Esophagus squamous epithelium (tissue), 5 donors: ENCODE measurements around the gene CYSTM1. TPM values are rescaled to one million over a fixed set of nuclear protein-coding genes. Genes with fewer than 3 reads are reported as not detected.

ENCODE experiments used
- DNase-seq: peaks from one replicate; lab custom pipeline; 2025; lab: John Stamatoyannopoulos, UW
- H3K27ac ChIP-seq, 4 donors: fragments of 200-600 bp; sonication (generic); one replicate each; pipeline ENCODE4 v1.5.1; 2016 to 2019; ENCODE audit warnings: mild to moderate bottlenecking in 1 of 4
- H3K27me3 ChIP-seq, 4 donors: fragments of 200-600 bp; sonication (generic); 1 replicate in 3 of 4; 2 replicates in 1 of 4; pipeline versions ENCODE4 v1.5.1 to v1.6.0; 2017 to 2021; ENCODE audit warnings: antibody characterized with exemption in 1 of 4
- H3K36me3 ChIP-seq, 3 donors: fragments of 200-600 bp; sonication (generic); one replicate each; pipeline ENCODE4 v1.5.1; 2016 to 2019
- H3K4me1 ChIP-seq, 3 donors: fragments of 200-600 bp; sonication (generic); one replicate each; pipeline ENCODE4 v1.5.1; 2017 to 2019
- H3K4me3 ChIP-seq, 4 donors: fragments of 200-600 bp; sonication (generic); 1 replicate in 3 of 4; 2 replicates in 1 of 4; pipeline ENCODE4 v1.5.1; 2016 to 2019; ENCODE audit warnings: mild to moderate bottlenecking in 2 of 4, moderate library complexity in 1 of 4
- H3K9me3 ChIP-seq, 3 donors: fragments of 200-600 bp; sonication (generic); one replicate each; pipeline ENCODE4 v1.5.1; 2016 to 2019
- CTCF ChIP-seq, 6 experiments: fragments of 450-650 bp in 4 of 6; fragments of 200-600 bp in 2 of 6; sonication (generic) in 2 of 6; IDR thresholded peaks; one replicate each; pipeline ENCODE4 v1.5.1; 2016 to 2019; ENCODE audit warnings: antibody characterized with exemption in 6 of 6, mild to moderate bottlenecking in 4 of 6, moderate library complexity in 4 of 6
- POLR2A ChIP-seq, 4 donors: fragments of 450-650 bp; IDR thresholded peaks; one replicate each; pipeline ENCODE4 v1.6.1; 2017; ENCODE audit warnings: antibody characterized with exemption in 4 of 4, mild to moderate bottlenecking in 4 of 4, moderate library complexity in 3 of 4
- WGBS, 2 donors: methylation state at CpG; one replicate each; pipeline ENCODE4 v1.1.5; 2018; 5-methylcytosine and 5-hydroxymethylcytosine counted together
- intact Hi-C: fragments of 100-400 bp; cut with DNase I; formaldehyde crosslinking; loops from one replicate; pipeline ENCODE4 v1.15.0; 2022
- total RNA-seq, 4 donors: library from RNA; depleted of rRNA; stranded (reverse); fragments of >200 nt; gene quantifications; one replicate each; pipeline ENCODE4 v1.1.0, GENCODE V29; 2016
- donor health status: DM: yes; HTN: yes; CAD: no.

The CYSTM1 gene
- total RNA-seq, 4 donors from 2014 or later: 2.6 to 22.5 (median 12.8) TPM

- DNase-seq: no peak
- Histone ChIP-seq H3K4me3 (no peak overlapping the region), H3K27ac (no peak overlapping the region), H3K4me1 (peaks cover 0 to 12% (median 0%) of the 10 kb centered on the region in 3 donors), H3K36me3 (no peaks in the 10 kb centered on the region), H3K27me3 (no peaks in the 10 kb centered on the region), H3K9me3 (no peaks in the 10 kb centered on the region)
- intact Hi-C loops: no loop called here
- TF ChIP-seq POLR2A (IDR thresholded peaks at IDR 0.05): no peak
- no peak for TF ChIP-seq CTCF (IDR thresholded peaks at IDR 0.05)
- 97 to 100% methylated on average over 2 of the region's 2 CpGs for WGBS, 2 donors
Observed at GRCh38 chr5:140168371-140168770, 6.6 kb upstream of the CYSTM1 start.

GRCh38 chr5:140169410-140169809, 5.6 kb upstream of the CYSTM1 start:
- TF ChIP-seq CTCF (IDR thresholded peaks at IDR 0.05): no peak
- TF ChIP-seq POLR2A (IDR thresholded peaks at IDR 0.05): no peak
- 78 to 100% methylated on average over 1 of the region's 1 CpG for WGBS, 2 donors
- intact Hi-C loops: no loop called here

GRCh38 chr5:140172483-140172882, 2.5 kb upstream of the CYSTM1 start:
- TF ChIP-seq POLR2A (IDR thresholded peaks at IDR 0.05) (no peak), CTCF (IDR thresholded peaks at IDR 0.05) (no peak)
- Histone ChIP-seq H3K9me3 (no peaks in the 10 kb centered on the region), H3K27ac (no peak overlapping the region), H3K36me3 (no peaks in the 10 kb centered on the region), H3K27me3 (no peaks in the 10 kb centered on the region), H3K4me1 (peaks cover 0 to 24% (median 10%) of the 10 kb centered on the region in 3 donors), H3K4me3 (no peak overlapping the region)
- WGBS, 2 donors: 73 to 75% methylated on average over 2 of the region's 2 CpGs
- DNase-seq: no peak
- intact Hi-C loops: no loop called here

More at GRCh38 chr5:140169410-140169809, 5.6 kb upstream of the CYSTM1 start:
- no peaks in the 10 kb centered on the region for H3K9me3 ChIP-seq
- H3K27ac ChIP-seq: no peak overlapping the region
- no peak overlapping the region for H3K4me3 ChIP-seq
- no peaks in the 10 kb centered on the region for H3K27me3 ChIP-seq
- no peaks in the 10 kb centered on the region for H3K36me3 ChIP-seq
- H3K4me1 ChIP-seq: peaks cover 0 to 14% (median under 1%) of the 10 kb centered on the region in 3 donors
- DNase-seq: no peak

- 86 to 89% methylated on average over 2 of the region's 2 CpGs for WGBS, 2 donors
- DNase-seq: no peak
- no peak for TF ChIP-seq POLR2A (IDR thresholded peaks at IDR 0.05)
- TF ChIP-seq CTCF (IDR thresholded peaks at IDR 0.05): no peak
- H3K9me3 ChIP-seq: no peaks in the 10 kb centered on the region
- no peaks in the 10 kb centered on the region for H3K36me3 ChIP-seq
- intact Hi-C loops: no loop called here
- peak overlapping the region in 2 of 4 donors; percentile 91 to 93 for H3K27ac ChIP-seq
- peaks cover 0 to 35% (median 10%) of the 10 kb centered on the region in 3 donors for H3K4me1 ChIP-seq
- H3K27me3 ChIP-seq: no peaks in the 10 kb centered on the region
- no peak overlapping the region for H3K4me3 ChIP-seq
Observed at GRCh38 chr5:140174014-140174413, 974 bp upstream of the CYSTM1 start.

GRCh38 chr5:140175367-140176030, 511 bp downstream of the CYSTM1 start:
- H3K4me1 ChIP-seq: peaks cover 0 to 45% (median 10%) of the 10 kb centered on the region in 3 donors
- 0 to 1% methylated on average over 13 to 17 of the region's 58 CpGs for WGBS, 2 donors
- TF ChIP-seq POLR2A (IDR thresholded peaks at IDR 0.05): no peak
- peak in 4 of 6 experiments; percentile 9 to 27 (median 18) for TF ChIP-seq CTCF (IDR thresholded peaks at IDR 0.05)

More at GRCh38 chr5:140175367-140176030, 511 bp downstream of the CYSTM1 start:
- intact Hi-C loops: no loop called here
- DNase-seq: no peak
- Histone ChIP-seq H3K4me3 (peak overlapping the region; percentile 59 to 90 (median 78)), H3K9me3 (no peaks in the 10 kb centered on the region), H3K36me3 (no peaks in the 10 kb centered on the region), H3K27ac (peak overlapping the region; percentile 91 to 98 (median 93)), H3K27me3 (no peaks in the 10 kb centered on the region)
